Daoy (cell line): ENCODE data around the gene MELTF. TPM values are rescaled to one million over a fixed set of nuclear protein-coding genes. Genes with fewer than 3 reads are reported as not detected.

Experiments used
- DNase-seq: peaks from one replicate; pipeline ENCODE4 v3.0.0-alpha.2; 2015; ENCODE audit warnings: low read depth
- total RNA-seq: library from RNA; depleted of rRNA; stranded (reverse); fragments of >200 nt; shearing (Covaris generic); gene quantifications from 2 replicates; pipeline ENCODE4 v1.2.3, GENCODE V29; 2014

The MELTF gene
- total RNA-seq, 1 experiment from 2014 or later, result 1.8 TPM

- no peak for DNase-seq
Measured at GRCh38 chr3:196994056-196994455, 35.6 kb downstream of the MELTF start.

DNA sequence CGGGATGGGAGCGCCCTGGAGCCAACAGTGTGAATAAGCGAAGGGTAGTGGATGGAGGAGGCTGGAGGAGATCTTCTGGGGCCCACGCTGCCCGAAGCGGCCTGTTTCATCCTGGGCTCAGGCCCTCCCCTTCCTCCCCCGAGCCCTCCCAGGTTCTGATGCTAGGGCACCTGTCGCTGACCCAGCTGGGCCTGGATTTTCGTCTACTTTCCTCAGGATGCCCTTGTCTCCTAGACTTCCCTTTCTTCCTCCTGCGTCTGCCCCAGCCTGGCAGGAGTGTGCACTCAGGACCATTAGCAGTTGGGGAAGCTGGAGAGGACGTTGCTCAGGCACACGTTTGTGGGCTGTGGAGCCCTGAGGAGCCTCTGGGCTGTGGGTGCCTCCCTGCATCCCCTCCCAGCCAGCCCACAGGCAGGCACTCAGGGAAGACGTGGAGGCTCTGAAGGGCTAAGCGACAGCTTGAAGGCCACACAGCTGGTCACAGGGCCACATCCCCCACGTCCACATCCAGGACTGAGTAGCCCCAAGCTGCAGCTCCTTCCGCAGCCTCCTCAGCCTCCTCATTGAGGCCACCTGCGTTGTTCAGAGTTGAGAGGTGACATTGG is 37.1 kb downstream of the MELTF start:
- DNase-seq, result no peak

- no peak for DNase-seq
Measured at GRCh38 chr3:196991581-196992460, 37.8 kb downstream of the MELTF start.

- DNase-seq, result no peak
Measured at GRCh38 chr3:196990601-196991007, 39.0 kb downstream of the MELTF start.

DNA sequence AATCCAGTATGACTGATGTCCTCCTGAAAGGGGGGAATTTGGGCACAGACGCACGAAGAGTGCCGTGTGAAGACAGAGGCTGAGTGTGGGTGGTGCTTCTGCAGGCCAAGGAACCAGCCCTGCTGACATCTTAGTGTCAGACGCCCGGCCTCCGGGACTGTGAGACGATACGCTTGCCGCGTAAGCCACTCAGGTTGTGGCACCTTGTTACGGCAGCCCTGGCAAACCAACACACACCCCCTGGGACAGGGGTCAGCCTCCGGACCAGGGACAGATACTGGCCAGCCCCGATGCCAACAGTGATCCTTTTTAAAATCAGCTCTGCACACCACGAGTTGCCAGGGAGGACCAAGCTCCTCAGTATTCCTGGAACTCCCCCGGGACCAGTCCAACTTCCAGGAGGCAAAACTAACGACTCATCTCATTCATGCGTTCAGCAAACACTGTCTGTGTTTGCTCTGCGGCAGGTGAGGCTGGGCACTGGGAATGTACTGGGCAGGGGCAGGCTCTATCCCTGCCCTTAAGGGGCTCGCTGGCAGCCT is 39.8 kb downstream of the MELTF start:
- no peak for DNase-seq

DNA sequence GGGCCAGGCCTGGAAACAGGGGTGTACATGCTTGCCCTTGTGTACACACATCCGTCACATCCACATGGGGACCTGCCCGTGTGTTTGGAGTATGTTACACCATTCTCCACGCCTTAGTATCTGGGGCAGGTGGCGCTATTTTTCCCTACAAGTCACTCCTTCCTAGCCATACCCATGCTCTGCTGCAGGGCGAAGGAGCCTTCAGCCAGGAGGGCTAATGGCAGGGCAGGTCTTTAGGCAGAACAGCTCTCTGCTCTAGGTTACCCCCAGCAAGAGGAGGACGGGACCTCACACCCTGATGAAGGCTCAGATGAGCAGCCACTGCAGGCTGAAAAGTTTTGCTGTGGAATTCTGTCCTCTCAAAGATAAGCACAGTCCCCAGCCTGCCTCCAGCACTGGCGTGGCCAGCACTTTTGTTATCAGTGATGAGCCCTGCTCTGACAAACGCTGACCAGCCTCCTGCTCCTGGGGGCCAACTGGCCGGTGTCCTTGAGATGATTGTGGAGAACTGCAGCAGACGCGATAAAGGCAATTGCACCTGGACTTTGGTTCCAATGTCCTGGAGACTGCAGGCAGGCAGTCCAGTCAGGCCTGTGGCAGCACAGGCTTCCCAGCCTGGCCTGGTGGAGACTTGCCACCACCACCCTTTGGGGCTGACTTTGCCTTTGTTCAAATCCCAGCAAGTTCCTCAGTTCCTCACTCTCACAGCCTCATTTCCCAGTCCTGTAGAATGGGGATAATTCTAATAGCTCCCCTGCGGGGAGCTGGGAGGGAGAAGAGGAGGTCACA is 41.2 kb downstream of the MELTF start:
- no peak for DNase-seq

- DNase-seq, result no peak
Measured at GRCh38 chr3:196987022-196987421, 42.6 kb downstream of the MELTF start.

DNA sequence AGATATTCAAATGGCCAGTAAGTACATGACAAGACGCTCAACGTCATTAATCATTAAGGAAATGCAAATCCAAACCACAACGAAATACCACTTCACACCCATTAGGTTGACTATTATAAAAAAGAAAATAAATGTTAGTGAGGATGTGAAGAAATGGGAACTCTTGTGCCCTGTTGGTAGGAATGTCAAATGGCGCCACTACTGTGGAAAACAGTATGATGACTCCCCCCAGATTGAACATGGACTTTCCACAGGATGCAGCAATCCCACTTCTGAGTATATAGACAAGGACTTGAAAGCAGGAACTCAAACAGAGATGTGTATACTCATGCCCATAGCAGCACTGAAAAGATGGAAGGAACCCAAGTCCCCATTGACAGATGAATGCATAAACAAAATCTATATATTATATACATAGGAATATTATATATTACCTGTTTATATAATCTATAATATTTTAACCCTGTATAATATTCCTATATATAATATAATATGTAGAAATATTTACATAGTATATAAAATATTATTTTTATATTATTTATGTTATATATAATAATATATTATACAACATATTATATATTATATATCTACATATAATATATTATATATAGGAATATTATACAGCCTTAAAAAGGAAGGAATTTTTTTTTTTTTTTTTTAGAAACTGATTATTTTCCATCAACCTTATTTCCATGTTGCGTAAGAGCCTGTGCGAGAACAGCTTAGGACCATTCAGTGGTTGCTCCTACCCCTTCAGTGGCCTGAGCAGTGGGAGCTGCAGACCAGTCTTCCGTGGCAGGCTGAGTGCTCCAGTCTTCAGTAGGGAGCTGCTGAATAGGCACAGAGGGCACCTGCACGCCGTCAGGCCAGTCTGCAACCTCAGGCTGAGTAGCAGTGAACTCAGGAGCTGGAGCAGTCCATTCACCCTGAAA is 43.4 kb downstream of the MELTF start:
- no peak for DNase-seq

- no peak for DNase-seq
Measured at GRCh38 chr3:196985298-196985697, 44.3 kb downstream of the MELTF start.

- DNase-seq, result no peak
Measured at GRCh38 chr3:196983186-196983585, 46.4 kb downstream of the MELTF start.

DNA sequence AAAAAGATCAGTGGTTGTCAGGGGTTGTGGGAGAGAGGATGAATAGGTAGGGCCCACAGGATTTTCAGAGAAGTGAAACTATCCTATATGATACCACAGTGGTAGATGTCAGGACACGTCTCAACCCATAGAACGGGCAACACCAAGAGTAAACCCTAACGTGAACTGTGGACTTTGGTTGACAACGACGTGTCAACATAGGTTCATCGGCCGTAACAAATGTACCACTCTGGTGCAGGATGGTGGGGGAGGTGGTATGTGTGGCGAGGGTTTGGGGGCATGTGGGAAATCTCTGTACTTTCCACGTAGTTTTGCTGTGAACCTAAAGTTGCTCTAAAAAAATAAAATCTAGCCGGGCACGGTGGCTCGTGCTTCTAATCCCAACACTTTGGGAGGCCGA is 48.0 kb downstream of the MELTF start:
- no peak for DNase-seq

- DNase-seq, result no peak
Measured at GRCh38 chr3:196979545-196979944, 50.1 kb downstream of the MELTF start.

DNA sequence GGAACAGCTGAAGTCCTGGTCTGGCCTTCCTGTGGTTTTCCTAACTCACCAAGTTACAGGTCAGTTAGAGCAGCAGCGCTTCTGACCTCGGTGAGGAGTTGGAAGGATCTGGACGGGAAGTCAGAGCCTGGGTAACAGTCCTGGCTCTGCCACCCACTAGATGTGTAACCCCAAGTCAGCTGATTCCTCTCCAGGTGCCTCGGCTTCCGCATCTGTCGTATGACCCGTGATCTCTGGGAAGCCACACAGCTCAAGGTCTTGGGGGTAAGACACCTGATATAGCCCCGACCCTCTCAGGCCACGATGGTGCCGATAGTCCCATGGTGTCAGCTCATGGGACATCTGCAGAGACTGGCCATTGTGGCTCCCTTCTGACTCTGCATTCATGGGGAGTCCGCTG is 52.7 kb downstream of the MELTF start:
- DNase-seq, result no peak

- no peak for DNase-seq
Measured at GRCh38 chr3:196975349-196975748, 54.3 kb downstream of the MELTF start.

- no peak for DNase-seq
Measured at GRCh38 chr3:196974661-196975060, 55.0 kb downstream of the MELTF start.

DNA sequence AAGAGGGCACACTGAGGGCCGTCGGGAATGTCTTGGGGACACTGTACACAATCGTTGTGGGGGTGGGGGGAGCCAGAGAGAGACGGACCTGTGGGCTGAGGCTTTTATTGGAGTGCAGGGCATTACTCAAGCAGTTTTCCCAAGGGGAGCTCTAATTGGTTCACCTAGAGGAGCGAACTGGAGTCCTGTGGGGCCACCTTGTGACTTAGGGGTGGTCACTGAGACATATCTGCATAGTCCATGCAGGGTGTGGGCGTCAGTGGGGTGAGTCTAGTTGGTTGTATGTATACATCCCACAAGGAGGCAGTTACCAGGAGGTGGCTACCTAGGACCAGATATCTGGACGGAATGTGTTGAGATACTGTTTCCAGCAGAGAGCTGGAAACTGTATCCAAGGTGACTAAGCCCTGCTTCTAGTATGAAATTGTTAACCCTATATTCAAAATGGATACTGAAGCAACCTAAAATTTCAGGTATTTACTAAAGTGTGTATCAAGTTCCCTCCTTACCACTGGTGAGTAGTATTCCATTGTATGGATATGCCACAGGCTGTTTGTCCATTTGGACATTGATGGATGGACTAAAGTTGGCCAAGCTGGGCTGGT is 58.4 kb downstream of the MELTF start:
- no peak for DNase-seq

DNA sequence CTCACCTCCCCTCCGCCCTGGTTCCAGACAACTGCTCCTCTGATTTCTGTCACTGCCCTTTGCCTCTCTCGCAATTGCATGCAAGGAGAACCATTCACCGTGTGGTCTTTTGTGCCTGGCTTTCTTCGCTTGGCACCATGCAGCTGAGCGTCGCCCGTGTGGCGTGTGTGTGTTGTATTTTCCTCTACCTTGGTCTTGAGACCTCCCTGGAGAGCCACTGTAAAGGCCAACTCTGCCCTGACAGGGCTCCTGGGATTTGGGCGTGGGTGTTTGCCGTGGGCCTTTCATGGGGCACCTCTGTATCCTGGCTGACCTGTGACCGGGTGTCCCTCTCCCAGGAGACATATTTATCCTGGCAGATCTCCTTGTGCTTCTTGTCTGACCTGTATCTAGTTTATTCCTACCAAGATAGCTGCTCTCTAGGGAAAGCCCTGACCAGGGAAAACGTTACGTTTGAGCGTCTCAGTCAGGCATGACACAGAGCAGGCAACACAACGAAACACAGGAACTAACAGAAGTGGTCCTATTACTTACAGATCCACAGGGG is 59.0 kb downstream of the MELTF start:
- no peak for DNase-seq

DNA sequence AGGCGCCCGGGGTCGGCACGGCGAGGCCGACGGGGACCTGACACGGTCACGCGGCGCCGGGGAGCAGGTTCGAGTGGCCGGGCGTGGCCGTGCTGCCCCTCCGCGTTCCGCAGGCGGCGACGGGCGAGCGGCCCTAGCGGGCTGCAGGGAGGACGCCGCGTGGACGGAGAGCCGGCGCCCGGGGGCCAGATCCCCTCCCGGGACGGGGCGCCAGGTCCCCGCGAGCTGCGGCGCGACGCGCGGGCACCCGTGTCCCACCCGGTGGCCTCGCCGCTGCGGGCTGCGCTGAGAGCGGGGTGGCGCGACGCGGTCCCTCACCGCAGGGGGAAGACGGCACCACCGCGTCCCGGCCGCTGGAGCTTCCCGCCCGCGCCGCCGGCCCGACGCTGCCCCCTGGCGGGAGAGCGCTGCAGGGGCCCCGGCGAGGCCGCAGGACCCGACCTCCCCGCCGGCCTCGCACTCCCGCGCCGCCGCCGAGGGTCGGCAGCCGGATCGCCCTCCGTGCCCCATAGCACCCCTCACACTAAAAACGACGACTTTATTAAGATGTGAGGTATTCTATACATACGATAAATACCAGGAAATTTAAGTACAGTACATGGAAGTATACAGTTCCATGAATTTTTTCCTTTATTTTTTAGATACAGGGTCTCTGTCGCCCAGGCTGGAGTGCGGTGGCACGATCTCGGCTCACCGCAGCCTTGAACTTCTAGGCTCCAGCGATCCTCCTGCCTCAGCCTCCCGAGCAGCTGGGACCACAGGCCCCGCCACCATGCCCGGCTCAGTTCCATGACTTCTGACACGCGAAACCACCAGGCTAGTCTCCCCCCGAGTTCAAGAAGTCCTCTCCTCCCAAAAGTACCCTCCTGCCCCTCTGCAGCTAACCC is 59.7 kb downstream of the MELTF start:
- DNase-seq, result peak; percentile 82

DNA sequence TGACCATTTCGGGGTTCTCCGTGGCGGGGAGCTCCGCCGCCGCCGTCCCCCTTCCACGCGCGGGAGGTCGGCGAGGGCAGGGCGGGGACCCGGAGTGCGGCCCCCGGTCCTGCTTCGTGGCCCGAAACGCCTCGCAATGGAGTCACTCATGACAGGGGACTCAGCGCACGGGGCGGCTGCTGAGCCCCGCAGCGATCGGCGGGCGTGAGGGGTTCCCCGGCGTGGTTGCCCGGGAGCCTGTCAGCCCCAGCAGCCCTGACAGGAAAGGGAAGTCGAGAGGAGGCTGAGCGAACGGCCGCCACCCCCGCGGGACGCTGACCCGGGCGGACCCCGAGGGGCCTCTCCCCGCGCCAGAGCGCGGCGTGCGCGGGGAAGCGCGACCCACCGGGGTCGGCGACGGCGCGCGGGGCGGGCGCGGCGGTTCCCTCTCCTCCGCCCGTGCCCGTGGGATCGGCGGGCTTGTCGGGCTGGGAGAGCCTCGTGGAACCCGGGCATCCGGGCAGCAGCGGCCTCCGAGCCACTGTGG is 60.4 kb downstream of the MELTF start:
- DNase-seq, result peak; percentile 62
